GM18858 (cell line): ENCODE results near the gene NCCRP1.

Source experiments
- ATAC-seq: cut with Tn5 transposase; IDR thresholded peaks from one replicate; pipeline ENCODE4 v1.9.1; 2021; ENCODE audit not compliant: unreplicated experiment

NCCRP1 gene

DNA sequence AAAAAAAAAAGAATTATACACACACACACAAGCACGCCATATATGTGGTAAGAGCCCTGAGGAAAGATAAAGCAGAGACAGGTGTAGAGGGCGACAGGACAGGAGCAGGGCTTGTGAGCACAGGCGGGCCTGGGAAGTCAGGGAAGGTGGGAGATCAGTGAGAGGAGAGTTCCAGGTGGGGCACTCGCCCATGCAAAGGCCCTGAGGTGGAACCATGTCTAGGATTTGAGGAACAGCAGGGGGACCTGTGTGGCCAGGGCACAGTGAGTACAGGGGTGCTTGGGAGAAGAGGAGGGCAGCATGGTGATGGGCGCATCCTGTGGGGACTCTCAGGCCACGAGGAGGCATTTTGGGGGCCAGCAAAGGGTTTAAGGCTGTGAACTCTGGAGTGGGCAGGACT, 32.5 kb upstream of the NCCRP1 start:
- ATAC-seq, result no peak

DNA sequence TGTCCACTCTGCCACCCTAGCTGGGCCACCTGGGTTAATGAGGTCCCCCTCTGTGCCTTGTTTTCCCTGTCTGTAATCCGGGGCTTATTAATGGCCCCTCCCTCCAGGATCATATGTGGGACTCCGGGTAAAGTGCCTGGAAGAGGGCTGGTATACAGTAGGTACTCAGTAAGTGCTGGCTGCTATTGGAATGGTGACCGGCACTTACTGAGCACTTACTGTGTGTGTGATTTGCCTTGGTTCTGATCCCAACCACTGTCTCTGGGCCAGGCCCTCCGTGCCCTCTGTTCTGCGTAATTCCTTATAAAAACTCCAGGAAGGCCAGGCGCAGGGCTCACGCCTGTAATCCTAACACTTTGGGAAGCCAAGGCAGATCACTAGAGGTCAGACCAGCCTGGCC, 30.9 kb upstream of the NCCRP1 start:
- no peak for ATAC-seq

DNA sequence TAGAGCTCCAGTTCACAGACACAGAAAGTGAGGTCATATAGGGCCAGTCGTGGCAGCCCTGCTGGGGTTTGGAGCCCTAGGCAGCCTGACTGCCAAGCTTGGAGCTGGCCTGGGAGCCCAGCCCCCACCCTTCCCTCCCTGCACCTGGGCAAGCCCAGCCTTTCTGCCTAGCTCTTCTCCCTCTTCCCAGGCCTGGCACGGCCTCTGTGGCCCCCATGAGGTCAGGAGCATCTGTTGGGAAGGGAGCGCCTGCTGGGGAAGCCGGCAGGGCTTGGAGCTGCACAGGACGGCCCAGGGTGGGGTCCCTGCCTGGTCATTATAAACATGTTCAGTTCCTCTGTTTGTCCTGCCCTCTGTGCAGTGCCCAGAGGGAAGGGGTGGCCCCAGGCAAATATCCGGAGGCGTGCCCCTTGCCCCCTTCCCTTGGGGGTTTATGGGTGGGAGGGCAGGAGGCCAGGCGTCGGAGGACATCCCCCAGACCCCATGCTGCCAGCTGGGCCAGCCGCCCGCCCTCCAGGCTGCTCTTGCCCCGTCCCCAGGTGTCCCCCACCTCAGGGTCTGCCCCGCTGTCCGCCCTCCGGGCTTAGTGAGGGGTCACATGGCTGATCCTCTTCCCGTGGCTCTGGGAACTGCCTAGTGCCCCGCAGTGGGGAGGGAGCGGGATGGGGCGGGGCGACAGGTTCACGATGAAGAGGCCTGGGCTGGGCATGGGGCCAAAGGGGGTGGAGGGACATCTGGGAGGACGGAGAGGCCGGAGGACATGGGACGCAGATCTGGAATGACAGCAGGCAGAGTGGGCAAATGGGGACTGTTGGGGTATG, 30.0 kb upstream of the NCCRP1 start:
- no peak for ATAC-seq

DNA sequence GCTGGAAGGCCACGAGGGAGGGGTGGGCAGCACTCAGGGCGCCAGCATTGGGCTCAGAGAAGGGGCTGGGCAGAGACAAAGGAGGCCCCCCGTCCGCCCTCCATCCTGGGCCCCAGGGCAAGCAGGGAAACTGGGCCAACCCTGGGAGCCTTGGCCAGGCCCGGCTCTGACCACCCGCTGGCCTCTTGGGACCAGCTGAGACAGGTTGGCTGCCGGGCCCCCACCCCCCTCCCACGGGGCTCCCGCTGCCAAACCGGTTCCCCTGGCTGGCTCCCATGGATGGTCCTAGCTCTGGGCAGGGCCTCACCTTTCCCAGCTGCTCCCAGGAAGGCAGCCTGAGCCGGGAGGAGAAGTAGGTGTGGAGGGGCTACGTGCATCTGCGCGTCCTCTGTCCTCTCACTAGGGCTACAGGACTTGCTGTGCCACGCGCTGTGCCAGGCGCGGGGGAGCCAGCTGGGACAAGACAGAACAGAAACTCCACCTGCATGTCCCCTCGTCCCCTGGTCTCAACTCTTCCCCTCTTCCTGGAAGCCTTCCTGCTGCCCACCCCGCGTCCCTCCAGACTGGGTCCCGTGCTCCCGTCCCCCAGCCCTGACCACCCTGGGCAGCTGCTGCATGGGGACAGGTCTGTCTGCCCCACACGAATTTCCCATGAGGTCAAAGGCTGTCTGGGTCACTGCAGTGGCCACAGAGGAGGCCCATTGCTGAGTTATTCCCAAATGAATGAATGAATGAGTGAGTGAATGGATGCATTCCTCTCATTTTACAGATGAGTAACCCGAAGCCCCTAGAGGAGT, 29.1 kb upstream of the NCCRP1 start:
- ATAC-seq, result no peak

DNA sequence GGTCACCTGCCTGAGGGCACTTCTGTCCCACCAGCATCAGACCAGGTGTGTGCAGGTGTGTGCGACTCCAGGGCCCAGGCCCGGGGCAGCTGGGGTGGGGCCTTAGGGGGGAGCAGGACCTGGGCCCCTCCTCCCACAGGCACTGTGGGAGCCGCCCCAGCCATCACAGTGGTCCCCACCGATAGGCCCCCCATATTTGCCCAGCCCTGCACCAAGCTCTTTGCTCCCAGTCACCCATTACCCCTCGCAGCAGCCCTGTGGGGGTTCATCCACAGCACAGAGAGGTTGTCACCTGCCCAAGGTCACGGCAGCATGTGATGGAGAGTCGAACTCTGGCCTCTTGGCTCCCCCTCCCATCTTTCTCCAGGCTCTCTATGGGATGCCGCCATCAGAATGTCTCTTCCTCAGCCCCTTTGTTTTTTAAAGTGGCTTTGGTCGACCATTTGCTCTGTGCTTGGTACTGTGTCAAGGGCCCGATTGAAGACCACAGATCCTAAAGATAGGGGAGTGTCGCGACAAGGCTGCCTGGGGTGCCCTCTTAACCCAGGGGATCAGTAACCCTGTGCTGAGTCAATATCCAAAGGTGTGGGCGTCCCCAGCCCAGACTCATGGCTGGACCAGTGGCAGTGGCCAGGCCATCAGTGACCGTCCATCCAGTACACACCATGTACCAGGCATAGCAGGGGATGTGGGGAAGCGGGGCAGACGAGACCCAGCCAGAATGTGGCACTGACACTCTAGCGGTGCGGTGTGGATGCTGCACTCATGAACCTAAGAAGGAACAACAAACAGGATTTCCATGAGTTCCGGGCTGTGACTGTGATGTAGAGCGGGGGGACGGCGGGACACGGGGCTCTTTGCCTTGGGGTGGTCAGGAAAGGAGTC, 28.3 kb upstream of the NCCRP1 start:
- ATAC-seq, result no peak

DNA sequence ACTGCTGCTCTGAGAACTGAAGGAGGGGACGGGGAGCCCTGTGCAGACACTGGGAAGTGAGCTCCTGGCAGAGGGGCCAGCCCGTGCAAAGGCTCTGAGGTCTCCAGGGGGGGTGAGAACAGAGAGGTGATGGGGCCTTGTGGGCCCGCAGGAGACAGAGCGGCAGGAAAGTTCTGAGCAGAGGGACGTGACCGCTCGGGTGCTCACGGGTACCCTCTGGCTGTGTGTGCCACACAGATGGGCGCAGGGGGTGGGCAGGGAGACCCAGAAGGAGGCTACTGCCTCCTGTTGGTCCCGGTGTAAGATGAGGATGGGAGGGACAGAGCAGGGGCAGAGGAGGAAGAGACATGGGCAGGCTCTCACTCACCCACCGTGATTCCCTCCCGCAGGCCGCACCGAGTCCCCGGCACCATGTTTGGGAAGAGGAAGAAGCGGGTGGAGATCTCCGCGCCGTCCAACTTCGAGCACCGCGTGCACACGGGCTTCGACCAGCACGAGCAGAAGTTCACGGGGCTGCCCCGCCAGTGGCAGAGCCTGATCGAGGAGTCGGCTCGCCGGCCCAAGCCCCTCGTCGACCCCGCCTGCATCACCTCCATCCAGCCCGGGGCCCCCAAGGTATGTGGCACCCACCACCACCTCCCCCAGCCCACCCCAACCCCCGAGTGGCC, 27.5 kb upstream of the NCCRP1 start:
- ATAC-seq, result no peak

DNA sequence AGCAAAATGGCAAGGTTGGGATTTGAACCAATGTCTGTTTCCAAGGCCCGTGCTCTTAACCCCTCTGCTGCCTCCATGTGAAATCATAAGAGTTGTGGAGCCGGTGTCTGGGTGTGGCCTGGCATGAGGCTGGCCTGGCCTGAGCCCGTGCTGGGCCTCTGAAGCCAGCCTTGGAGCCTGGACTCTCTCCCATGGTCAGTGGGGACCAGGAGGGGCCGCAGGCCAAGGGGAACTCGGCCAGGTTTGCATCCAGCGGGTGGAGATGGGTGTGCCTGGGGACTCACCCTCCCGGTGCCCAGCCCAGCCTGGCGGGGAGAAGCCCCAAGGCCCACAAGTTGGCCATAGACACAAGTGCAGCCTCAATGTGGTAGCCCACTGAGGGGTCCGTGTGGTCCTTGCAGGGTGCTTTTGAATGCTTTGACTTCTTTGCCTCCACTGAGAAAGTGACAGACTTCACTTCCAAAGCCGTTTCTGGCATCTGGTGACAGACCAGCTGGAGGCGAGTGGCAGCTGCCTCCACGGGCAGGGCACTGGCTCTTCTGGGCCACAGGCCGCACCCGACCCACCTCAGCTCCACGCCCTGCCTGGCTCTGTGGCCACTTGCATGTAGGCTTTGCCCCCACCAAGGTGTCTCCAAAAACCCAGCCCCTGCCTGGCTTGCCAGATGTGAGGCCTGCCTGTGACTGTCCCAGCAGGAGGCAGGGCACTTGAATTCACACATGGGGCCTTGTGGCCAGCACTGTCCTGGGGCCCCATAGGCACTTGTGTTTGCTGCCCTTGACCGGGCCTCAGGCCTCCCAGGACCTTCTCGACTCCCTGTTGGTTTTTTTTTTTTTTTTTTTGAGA, 26.2 kb upstream of the NCCRP1 start:
- ATAC-seq, result no peak

DNA sequence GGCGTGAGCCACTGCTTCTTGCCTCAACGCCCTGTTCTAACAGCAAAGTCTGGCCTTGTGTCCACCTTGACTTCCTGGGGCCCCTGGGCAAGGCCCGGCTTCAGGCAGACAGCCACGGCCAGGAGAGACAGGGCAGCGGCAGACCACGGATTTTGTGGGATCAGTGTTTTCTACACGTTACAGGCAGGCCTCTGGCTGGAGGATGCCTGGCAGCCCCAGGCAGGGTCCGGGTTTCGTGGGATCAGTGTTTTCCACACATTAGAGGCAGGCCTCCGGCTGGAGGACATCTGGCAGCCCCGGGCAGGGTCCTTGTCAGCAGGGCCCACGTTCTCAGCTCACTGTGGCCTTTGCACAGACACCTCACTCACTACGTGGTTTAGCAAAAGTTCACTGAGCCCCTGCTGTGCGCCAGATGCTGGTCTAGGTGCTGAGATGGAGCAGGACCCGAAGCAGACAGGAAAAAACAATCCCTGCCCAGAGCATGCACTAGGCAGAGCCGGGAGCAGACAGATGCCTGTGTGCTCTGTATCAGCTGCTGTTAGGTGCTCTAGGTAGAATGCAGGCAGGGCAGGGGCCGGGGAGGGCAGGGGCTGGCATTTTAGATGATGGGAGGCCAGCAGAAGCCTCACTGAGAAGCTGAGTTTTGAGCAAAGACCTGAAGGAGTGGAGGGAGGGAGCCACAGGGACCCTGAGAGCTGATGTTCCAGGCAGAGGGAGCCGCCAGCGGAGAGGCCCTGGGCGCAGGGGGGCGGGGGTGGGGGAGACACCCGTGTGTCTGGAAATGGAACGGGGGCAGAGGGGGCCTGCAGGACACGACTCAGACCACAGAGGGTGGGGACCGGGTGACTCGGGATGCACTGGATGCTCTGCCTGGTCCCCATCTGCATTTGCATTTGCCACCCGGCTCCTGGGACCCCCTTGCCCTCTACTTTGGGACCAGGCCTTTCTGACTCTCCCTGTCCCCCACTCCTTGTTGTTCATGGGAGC, 25.0 kb upstream of the NCCRP1 start:
- no peak for ATAC-seq

DNA sequence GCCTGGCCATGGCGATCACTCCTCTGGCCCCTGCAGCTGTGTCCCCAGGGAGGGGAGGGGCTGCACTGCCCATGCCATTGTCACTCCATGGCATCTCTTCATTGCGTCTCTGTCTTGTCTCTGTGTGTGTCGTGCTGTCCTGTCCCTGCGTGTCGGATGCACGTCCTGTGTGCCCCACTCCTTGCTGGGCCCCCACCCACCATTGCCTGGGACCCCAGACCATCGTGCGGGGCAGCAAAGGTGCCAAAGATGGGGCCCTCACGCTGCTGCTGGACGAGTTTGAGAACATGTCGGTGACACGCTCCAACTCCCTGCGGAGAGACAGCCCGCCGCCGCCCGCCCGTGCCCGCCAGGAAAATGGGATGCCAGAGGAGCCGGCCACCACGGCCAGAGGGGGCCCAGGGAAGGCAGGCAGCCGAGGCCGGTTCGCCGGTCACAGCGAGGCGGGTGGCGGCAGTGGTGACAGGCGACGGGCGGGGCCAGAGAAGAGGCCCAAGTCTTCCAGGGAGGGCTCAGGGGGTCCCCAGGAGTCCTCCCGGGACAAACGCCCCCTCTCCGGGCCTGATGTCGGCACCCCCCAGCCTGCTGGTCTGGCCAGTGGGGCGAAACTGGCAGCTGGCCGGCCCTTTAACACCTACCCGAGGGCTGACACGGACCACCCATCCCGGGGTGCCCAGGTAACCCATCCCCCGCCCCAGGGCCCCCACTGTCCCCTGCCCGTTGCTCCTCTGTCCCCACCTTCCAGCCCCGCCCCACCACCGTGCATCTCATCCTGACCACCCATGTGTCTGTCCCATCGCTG, 23.9 kb upstream of the NCCRP1 start:
- ATAC-seq, result no peak

DNA sequence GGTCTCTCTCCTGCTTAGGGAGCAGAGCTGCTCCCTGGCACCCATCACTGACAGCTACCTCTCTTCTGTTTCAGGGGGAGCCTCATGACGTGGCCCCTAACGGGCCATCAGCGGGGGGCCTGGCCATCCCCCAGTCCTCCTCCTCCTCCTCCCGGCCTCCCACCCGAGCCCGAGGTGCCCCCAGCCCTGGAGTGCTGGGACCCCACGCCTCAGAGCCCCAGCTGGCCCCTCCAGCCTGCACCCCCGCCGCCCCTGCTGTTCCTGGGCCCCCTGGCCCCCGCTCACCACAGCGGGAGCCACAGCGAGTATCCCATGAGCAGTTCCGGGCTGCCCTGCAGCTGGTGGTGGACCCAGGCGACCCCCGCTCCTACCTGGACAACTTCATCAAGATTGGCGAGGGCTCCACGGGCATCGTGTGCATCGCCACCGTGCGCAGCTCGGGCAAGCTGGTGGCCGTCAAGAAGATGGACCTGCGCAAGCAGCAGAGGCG, 23.2 kb upstream of the NCCRP1 start:
- ATAC-seq, result no peak

DNA sequence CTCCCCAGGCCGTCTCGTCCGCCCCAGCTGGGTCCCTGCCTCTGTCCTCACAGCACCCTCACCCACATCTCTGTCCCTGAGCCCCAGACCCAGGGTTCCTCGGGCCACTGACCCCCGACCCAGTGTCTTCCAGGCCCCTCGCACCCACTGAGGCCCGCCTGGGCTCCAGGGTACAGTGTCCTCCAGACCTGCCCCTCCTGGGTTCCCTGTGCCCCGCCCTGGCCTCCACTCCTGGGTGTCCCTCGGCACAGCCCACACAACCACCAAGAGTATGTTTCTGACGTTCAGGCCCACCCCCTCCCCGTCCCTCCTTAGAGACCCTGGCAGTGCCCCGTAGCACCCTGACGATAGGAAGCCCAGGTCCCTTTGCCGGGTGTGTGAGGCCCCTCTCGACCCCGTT, 22.6 kb upstream of the NCCRP1 start:
- no peak for ATAC-seq

DNA sequence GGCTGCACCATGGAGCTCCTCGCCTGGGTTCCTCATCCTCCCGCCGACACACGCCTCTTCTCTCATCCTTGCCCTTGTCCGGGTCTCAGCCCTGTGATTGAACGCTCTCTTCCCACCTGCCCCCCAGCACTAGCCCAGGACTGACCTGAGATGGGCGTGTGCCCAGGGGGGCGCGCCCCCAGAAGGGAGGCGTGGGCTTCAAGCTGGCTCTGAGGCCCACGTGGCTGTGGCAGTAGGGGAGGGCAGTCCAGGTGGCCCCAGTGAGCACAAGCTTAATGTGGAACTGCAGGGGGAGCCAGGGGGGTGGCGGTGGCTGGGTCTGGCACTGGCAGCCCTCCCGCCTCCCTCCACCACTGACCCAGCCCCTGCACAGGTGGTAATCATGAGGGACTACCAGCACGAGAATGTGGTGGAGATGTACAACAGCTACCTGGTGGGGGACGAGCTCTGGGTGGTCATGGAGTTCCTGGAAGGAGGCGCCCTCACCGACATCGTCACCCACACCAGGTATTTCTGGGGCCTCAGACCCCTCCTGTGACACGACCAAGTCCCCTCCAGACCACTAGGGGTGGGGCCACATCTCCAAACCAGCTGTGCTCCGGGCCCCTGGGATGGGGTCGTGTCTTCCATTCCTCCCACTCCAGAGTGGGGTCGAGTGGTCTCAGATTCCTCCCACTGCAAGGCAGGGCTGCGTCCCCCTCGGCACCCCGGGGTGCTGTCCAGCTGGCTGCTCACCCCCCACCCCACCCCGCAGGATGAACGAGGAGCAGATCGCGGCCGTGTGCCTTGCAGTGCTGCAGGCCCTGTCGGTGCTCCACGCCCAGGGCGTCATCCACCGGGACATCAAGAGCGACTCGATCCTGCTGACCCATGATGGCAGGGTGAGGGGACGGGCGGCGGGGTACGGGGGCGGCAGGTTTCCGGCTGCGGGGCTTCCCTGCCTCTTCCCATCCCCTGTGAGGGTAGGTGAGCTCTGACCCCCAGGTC, 21.9 kb upstream of the NCCRP1 start:
- ATAC-seq, result no peak

DNA sequence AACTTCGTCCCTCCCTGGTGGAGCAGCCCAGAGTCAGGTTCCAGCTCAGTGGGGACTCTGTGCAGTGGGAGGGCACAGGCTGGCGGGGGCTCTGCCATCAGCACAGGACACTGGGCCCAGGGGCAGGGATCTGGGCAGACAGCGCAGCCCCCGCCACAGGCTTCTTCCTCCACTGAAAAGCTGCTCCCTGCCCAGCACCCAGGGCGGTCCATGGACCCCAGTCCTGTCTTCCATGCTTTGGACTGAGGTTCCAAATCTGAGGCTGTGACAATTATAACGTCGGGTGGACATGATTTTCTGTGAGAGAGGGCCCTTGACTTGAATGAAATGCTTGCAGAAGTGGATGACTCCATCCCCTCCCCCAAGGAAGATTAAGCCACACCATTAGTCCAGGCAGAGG, 21.2 kb upstream of the NCCRP1 start:
- ATAC-seq, result no peak

DNA sequence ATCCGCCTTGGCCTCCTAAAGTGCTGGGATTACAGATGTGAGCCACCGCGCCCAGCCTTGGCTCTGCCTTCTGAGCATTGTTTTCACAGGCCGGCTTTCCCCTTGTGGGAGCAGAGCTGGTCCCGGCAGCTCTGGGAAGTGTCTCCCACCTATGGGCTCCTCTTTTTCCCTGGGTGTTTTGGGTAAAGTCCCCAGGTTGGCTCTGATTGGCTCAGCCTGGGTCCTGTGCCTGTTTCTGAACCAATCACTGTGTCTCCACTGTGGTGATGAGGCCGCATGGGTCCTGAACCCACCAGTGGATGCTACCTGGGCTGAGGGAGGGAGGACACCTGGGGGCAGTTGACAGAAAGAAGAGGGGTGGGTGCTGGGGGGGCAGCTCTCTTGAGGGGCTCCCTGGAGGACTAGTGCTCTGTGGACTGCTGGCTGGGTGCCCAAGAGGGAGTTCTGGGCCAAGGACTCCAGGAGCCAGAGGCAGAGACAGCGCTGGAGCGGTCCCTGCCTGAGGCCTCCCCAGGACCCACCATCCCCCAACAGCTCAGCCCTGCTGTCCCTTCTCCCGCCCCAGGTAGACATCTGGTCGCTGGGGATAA, 19.6 kb upstream of the NCCRP1 start:
- no peak for ATAC-seq

DNA sequence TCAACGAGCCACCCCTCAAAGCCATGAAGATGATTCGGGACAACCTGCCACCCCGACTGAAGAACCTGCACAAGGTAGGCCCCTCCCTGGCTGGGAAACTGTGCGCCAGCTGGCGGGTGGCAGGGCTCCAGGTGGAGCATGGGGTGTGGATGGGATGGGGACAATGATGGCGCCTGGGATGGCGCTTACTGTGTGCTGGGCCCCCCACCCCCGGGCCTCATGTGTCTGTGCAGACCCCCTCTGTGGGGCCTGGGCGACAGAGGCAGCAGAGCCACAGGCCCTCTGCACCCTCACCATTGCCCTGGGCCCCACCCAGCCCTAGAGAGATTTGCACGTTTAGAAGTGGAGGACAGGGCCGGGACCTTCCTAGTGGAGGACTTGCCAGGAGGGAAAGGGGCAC, 19.0 kb upstream of the NCCRP1 start:
- ATAC-seq, result no peak

DNA sequence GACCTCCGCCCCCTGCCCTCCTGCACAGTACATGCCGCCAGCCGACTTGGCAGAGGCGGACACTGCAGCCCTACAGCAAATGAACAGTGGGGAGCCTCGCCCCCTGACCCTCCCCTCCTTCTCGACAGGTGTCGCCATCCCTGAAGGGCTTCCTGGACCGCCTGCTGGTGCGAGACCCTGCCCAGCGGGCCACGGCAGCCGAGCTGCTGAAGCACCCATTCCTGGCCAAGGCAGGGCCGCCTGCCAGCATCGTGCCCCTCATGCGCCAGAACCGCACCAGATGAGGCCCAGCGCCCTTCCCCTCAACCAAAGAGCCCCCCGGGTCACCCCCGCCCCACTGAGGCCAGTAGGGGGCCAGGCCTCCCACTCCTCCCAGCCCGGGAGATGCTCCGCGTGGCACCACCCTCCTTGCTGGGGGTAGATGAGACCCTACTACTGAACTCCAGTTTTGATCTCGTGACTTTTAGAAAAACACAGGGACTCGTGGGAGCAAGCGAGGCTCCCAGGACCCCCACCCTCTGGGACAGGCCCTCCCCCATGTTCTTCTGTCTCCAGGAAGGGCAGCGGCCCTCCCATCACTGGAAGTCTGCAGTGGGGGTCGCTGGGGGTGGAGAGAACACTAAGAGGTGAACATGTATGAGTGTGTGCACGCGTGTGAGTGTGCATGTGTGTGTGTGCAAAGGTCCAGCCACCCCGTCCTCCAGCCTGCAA, 18.3 kb upstream of the NCCRP1 start:
- ATAC-seq, result no peak
